GM12892 (cell line): ENCODE results near the gene ABCA3.

Experiments used
- POLR2A ChIP-seq: IDR thresholded peaks from 2 replicates; pipeline ENCODE4 v1.6.1; 2011; ENCODE audit warnings: low read depth, low read length, control low read depth
- POLR2AphosphoS5 ChIP-seq: IDR thresholded peaks from 2 replicates; pipeline ENCODE4 v1.6.1; 2011; ENCODE audit warnings: low read depth, low read length, control low read depth

- TF ChIP-seq POLR2A: no peak
- no peak for TF ChIP-seq POLR2AphosphoS5
Measured at GRCh38 chr16:2273931-2274330, 66.6 kb downstream of the ABCA3 start.
